ENCODE results near the gene GREB1.

- TF ChIP-seq CTCF (IDR thresholded peaks at IDR 0.05; ENCODE audit: low read length) (no peak), EZH2 (IDR thresholded peaks at IDR 0.05; ENCODE audit: borderline replicate concordance, low read length) (no peak)
These were observed 134.2 kb downstream of the GREB1 start for GRCh38 chr2:11667866-11668637.
